GM18505 (cell line): ENCODE results near the gene ZBED5.
A peak's percentile ranks its signal among the peaks of the same experiment; 100 is the strongest.

Source experiments
- ATAC-seq: cut with Tn5 transposase; IDR thresholded peaks from one replicate; pipeline ENCODE4 v1.9.1; 2021; ENCODE audit not compliant: unreplicated experiment
- POLR2A ChIP-seq: IDR thresholded peaks from 4 replicates; pipeline ENCODE4 v1.6.1; 2011; ENCODE audit warnings: borderline replicate concordance; ENCODE audit not compliant: insufficient read depth, insufficient read length; ENCODE audit errors: extremely low read depth

The ZBED5 gene

DNA sequence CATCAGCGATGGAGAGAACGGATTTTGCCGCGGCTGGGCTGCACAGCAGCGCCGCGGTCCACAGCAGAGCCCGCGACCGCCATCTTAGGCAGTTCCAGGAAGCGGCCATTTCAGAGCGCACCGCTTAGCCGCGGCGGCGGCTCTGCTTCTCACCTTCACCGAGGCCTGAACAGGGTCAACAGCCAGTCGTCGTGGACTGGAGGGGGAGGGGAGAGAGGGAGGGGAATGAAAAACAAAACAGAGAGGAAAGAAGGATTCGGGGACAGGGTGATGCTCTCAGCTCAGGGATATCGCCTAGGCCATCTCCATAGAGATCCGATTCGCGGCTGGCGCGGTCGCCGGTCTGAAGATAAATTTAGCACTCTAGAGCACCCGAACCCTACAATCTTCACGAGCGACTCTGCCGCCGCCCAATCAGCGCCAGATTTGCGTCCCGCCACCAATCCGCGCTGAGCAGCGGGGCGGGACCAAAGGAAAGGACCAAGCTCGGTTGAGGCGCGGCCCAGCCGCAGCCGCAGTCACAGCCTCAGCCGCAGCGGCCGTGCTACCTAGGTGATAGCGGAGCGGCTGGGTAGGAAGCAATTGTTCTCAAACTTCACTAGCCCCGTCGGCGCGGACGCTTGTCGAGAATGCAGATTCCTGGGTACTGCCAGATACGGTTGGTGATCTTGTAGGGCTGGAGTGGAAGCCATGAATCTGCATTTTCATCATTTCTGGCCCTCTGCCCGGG lies at the start of gene ZBED5:
ZBED5 (minus strand) TSS at position 345 of the 730 bp plus-strand sequence. CDS start 3,108 bp downstream, outside the sequence.
- peak; percentile 87 for ATAC-seq
- TF ChIP-seq POLR2A = peak; percentile 84

DNA sequence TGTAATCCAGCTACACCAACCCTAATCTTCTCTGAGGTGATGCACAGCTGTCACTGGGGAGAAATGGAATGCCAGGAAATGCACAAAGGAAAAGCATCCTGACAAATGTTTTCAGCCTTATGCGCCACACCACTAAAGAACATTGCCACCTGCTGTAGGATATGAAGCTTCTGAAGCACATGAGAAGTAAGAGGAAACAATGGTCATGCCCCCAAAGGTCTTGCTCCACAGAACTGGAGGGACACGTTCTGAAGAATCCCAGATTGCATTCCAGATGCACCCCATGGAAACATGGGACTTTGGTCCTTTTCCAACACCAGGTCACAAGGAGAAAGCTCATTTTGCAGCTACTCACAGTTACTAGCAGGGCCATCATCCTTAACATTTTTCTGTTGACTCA lies 48.7 kb upstream of the ZBED5 start:
- ATAC-seq = no peak
- no peak for TF ChIP-seq POLR2A

DNA sequence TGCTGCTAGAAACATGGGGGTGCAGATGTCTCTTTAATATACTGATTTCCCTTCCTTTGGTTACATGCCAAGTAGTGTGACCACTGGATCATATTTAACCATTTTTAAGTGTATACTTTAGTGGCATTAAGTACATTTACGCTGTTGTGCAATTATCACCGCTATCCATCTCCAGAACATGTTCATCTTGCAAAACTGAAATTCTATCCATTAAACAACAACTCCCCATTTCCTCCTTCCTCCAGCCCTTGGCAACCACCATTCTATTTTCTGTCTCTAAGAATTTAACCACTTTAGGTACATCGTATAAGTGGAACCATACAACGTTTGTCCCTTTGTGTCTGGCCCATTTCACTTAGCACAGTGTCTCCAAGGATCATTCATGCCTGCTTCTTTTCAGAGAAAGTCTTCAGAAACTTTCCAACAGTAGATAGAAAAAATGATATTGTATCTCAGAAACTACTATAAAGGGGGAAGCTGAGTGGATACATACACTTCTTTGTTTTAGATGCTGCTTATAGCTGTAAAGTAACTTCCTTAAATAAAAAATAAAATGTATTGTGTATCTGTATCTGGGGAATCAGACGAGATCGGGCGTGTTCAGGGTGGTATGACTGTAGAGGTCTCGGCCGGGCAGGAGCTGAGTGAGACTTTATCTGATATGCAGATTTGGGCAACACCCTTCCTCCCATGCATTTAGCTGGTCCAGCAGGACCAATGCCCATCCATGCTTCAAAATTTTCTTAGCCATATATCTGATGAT lies 44.6 kb upstream of the ZBED5 start:
- no peak for ATAC-seq
- no peak for TF ChIP-seq POLR2A

DNA sequence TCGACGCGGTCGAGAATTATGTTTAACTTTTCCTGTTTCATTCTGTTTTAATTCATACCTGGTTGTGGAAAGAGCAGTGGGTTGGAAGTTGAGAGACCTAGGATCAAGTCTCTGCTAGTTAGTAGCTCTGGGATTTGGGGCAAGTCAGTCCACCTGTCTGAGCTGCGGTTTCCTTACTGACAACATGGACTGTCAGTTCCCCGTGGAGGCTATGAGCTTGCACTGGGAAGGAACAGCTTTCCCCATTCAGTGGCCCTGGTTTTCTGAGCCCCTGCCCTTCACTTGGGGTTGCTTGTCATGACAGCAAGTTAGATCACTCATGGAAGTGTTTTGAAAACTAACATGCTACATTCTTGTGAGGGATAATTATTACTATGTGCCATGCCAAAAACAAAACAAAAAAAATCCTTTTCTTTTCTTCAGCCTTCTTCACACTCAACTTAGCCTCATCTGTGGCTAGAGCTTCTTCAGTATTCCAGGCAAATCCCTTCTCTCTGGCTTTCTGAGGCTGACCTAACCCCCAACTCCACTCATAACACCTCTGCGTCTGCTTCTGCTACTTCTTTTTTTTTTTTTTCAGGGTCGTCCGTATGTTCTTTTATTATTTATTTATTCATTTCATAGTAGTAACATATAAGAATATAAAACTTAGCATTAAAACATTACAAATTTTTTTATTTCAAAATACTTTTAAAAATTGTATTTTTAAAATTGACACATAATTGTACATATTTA lies 43.0 kb upstream of the ZBED5 start:
- ATAC-seq = no peak
- TF ChIP-seq POLR2A = no peak

DNA sequence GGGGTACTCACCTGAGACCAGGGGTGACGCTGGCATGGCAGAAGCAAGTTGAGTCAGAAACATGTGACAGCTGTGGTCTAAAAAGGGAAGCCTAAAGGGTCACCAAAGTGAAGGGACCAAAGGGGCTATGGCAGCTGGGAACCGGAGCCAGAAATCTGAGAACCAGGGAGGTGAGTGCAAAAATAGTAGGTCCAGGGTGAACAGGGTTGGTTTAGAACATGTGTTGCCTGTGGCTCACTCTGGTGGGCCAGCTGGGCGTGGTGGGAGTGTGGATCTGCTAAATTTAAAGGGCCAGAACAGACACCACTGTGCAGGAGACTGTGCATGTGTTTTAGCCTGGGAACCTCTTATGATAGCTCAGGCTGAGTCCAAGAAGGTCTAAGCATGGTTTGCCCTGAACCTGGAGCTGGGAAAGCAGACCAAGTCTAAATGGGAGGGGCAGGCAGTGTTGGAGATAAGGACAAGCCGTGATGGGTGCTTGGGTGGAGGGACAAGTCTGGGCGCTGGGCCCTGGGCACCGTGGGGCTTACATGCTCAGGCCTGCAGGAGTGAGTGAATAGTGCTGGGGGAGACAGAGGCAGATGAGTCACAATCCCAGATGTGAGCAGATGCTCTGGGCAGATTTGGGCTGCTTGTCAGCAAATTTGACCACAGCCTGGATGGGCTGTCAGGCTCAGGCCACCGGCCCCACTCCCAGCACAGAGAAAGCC lies 41.4 kb upstream of the ZBED5 start:
- no peak for ATAC-seq

DNA sequence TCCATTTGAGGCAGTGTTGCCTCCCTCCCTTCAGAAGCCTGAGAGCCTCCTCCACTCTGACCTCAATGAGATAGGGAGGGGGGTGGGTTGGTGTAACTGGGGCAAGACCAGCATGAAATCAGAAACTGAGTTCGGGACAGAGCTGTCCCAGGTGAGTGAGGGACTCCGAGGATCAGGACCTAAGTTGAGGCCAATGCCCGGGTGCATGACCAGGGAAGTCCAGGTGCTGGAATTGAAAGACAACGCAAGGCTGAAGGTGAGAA lies 40.8 kb upstream of the ZBED5 start:
- no peak for ATAC-seq
- no peak for TF ChIP-seq POLR2A

More for the DNA sequence above, 41.4 kb upstream of the ZBED5 start:
- TF ChIP-seq POLR2A = no peak

DNA sequence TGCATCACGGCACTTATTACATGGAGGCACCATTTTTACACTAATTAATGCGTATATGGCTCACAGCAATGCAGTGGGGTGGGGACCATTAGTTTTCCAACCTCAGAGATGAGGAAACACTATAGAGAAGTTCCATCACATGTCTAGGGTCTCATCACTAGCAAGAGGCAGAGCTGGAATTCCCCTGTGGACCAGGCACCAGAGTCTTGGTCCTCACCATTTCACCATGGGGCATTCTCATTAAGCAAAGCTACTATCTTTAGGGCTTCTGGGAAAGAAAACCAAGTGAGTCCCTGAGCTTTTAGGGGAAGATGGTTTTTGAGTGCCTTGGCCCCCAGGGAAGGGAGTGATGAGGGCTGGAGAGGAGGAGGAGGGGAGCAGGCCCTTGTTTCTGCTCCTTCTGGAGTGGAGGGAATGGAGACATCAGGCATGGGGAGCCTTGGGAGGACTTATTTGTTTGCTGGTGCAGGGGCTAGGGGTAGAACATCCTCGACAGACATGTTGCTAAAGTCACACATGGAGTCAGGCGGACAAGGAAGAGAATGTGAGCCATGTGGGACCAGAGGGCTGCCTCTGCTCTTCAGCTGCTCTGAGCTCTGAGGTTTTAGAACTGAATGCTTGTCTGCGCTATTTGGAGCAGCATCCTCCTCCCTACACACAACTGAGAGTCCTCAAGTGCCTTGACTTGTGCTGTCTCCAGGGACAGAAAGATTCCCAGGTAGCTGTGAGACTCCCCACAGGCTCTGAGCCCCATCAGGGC lies 40.3 kb upstream of the ZBED5 start:
- TF ChIP-seq POLR2A = no peak

DNA sequence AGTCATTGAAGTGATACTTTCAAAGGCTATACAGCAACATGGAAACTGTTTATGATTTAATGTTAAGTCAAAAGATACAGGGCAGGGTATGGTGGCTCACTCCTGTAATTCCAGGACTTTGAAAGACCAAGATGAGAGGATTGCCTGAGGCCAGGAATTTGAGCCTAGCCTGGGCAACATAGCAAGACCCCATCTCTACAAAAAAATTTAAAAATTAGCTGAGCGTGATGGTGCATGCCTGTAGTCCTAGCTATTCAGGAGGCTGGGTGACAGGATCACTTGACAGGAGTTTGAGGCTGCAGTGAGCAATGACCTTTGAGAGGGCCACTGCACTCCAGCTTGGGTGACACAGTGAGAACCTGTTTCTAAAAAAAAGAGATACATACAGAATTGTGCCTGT lies 39.3 kb upstream of the ZBED5 start:
- TF ChIP-seq POLR2A = no peak
- no peak for ATAC-seq

More for the DNA sequence above, 40.3 kb upstream of the ZBED5 start:
- ATAC-seq = no peak

DNA sequence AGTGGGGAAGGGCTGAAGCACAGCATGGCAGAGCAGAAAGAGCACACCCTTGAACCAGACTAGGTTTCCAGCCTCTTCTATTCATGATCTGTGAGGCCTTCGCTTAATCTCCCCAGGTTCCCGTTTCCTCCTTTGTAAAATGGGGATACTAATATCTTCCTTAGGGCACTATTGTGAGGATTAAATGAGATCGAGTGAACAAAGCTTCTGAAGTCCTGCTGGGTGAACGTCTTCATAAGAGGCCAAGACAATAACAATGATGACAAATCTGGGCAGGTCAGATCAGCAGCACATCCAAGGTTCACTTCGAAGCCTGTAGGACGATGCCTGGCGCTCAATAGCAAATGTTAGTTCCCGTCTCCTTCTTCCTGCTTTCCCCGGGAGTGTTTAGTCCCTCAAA lies 38.6 kb upstream of the ZBED5 start:
- no peak for TF ChIP-seq POLR2A
- ATAC-seq = no peak

DNA sequence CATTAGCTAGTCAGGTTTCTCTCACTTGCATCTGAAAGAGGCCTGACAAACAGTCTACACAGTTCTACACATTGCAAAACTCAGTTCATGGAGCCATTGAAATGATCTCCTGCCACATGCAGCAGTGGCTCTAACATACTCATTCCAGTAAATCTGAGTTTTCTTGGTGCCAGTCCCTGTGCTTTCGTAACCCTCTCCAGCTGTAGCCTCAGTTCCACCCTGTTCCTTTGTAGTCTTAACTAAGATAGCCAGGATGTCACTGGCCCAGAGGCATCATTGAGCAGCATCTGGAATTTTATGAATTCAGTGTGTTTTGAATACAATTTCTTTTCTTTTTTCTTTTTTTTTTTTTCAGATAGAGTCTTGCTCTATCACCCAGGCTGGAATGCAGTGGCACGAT lies 37.4 kb upstream of the ZBED5 start:
- no peak for ATAC-seq
- no peak for TF ChIP-seq POLR2A

DNA sequence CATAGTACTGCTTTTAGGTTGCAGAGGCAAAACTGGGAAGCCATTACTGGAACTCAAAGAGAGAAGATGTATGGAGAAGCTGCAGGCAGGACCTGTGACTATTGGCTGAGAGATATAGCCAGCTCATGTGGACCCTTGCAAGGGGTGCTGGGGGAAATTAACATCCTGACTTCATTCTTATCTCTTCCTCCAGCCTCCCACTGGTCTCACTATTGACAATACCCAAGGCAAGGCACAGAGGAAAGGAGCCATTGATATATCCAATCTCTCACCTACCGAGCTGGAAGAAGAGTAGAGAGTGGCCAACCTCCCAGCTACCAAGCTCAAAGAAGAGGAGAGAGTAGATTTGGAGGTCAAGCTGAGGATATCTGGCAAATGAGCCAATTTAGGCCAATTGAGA lies 36.8 kb upstream of the ZBED5 start:
- TF ChIP-seq POLR2A = no peak
- ATAC-seq = no peak

DNA sequence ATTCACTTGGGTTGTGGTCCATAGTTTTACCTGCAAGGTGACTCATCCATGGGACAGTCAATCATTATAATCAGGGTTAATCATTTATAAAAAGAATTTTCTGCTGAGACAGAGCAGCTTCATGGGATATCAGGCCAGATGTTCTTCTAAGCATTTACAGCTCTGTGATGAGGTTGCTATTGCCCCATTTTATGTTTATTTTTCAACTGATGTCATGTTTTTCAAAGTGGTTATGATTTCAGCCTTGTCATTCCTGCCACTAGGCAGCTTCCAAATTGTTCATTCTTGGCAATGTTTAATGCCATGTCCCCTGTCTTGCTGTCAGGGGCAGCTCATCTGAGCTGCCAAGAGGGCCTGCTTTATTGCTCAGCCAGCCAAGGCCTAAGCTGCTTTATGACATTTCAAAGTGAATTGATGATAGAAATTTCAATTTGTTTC lies 35.9 kb upstream of the ZBED5 start:
- ATAC-seq = no peak
- no peak for TF ChIP-seq POLR2A
